ENCODE measurements around the gene TACR1.
"Not testable (repeated sequence)": the region's sequence is repeated elsewhere in the genome, so short reads cannot be mapped to it uniquely, and the experiment has no call there.

DNA sequence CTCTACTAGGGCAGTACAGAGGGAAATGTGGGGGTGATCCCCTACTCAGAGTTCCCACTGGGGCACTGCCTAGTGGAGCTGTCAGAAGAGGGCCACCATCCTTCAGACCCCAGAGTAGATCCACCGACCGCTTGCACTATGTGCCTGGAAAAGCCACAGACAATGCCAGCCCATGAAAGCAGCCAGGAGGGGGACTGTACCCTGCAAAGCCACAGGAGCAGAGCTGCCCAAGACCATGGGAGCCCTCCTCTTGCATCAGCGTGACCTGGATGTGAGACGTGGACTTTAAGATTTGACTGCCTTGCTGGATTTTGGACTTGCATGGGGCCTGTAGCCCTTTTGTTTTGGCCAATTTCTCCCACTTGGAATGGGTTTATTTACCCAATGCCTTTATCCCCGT is 27.9 kb downstream of the TACR1 start:
- TF ChIP-seq, protein P1, sequence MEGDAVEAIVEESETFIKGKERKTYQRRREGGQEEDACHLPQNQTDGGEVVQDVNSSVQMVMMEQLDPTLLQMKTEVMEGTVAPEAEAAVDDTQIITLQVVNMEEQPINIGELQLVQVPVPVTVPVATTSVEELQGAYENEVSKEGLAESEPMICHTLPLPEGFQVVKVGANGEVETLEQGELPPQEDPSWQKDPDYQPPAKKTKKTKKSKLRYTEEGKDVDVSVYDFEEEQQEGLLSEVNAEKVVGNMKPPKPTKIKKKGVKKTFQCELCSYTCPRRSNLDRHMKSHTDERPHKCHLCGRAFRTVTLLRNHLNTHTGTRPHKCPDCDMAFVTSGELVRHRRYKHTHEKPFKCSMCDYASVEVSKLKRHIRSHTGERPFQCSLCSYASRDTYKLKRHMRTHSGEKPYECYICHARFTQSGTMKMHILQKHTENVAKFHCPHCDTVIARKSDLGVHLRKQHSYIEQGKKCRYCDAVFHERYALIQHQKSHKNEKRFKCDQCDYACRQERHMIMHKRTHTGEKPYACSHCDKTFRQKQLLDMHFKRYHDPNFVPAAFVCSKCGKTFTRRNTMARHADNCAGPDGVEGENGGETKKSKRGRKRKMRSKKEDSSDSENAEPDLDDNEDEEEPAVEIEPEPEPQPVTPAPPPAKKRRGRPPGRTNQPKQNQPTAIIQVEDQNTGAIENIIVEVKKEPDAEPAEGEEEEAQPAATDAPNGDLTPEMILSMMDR (IDR thresholded peaks at IDR 0.05): not testable (repeated sequence)
- not testable (repeated sequence) for TF ChIP-seq POLR2AphosphoS5 (IDR thresholded peaks at IDR 0.05)

Measured in breast epithelium (tissue), 3 donors.